GM21723 (cell line): ENCODE measurements around the gene RAE1.

ENCODE experiments used
- ATAC-seq: cut with Tn5 transposase; IDR thresholded peaks from one replicate; pipeline ENCODE4 v1.9.1; 2021; ENCODE audit warnings: mild to moderate bottlenecking, moderate library complexity; ENCODE audit not compliant: unreplicated experiment

The RAE1 gene

GRCh38 chr20:57385940-57386339, 34.9 kb downstream of the RAE1 start:
- ATAC-seq = no peak

- no peak for ATAC-seq
Measured at GRCh38 chr20:57386762-57387161, 35.7 kb downstream of the RAE1 start.

- no peak for ATAC-seq
Measured at GRCh38 chr20:57387463-57387862, 36.4 kb downstream of the RAE1 start.

DNA sequence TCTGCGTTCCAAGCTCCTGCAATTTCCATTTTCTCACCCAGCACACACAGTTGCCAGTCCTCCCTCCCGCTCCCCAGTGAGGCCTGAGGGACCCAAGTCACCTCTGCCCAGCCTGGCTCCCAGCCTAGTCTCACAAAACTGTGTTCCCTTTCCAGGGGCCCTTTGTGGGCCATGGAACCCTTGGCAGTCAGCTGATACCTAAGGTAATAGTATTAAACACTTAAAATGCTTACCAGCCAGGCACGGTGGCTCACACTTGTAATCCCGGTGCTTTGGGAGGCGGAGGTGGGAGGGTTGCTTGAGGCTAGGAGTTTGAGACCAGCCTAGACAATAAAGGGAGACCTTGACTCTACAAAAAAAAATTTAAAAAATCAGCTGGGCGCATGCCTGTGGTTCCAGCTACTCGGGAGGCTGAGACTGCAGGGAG, 36.9 kb downstream of the RAE1 start:
- no peak for ATAC-seq

DNA sequence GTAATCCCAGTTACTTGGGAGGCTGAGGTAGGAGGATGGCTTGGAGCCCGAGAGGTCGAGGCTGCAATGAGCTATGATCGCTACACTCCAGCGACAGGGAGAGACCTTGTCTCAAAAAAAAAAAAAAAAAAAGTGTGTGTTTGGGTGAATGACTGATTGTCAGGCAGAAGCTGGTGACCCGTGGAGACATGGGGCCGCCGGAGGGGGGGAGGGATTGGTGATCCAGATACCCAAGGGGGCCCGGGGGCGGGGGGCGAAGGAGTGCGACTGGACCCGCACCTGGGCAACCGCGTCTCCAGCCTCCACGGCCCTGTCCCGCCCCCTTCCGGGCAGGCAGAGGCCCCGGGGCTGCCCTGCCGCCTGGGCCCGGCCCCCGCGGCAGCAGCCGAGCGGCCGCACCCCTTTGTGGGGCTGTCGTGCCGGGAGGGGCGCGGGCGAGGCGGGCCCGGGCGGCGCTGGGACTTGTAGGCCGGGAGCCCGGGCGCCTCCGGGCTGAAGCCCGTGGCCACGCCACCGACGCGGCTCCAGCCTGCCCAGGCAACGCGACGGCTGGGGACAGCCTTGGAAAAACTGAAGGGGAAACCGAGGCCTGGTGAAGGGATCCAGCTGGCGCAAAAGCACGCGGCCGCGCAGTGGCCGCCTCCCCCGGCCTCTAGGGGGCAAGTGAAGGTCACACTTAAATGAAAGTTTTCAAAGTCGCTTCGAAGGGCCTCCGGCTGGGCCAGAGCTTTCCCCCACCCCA, 38.1 kb downstream of the RAE1 start:
- ATAC-seq = peak; percentile 32

GRCh38 chr20:57389695-57390603, 38.9 kb downstream of the RAE1 start:
- ATAC-seq = no peak

DNA sequence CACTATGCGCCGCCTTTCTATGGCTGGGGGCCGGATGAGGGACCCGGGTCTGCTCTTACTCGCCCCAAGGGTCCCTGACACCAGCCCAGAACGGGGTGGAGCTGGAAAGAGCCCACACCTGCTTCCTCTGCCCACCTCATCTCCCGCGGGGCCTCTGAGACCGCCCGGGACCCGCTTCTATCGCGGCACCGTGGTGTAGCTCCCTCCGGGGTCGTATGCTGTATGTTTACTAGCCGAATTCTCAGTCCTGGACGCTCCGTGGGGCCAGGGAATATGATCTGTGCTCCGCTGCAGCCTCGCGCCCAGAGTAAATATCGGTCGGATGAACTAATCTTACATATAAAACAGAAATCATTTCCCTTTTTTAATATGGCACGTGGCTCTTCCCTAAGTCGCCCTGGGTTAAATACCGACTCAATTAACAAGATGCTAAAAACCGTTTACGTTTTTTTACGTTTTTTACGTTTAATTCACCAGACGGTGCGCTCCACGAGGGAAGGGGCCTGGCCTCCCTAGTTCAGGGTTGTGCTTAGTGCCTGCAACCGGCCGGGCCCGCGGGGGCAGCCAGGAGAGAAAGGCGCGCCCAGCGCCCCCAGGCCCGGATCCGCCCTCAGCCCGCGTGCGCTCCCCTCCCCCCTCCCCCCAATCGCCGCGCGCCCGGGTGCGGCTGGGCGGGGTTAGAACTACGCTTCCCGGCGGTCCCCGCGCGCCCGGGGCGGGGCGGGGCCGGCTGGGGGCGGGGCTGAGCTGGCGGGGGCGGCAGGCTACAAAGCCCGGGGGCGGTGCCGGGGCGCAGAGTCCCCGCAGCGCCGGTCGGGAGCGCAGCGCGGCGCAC, 39.8 kb downstream of the RAE1 start, which contains the start of gene RBM38:
Gene RBM38 (plus strand): TSS at position 793 of the 835 bp plus-strand sequence. CDS start 186 bp downstream, outside the sequence.
- ATAC-seq = peak; percentile 52

DNA sequence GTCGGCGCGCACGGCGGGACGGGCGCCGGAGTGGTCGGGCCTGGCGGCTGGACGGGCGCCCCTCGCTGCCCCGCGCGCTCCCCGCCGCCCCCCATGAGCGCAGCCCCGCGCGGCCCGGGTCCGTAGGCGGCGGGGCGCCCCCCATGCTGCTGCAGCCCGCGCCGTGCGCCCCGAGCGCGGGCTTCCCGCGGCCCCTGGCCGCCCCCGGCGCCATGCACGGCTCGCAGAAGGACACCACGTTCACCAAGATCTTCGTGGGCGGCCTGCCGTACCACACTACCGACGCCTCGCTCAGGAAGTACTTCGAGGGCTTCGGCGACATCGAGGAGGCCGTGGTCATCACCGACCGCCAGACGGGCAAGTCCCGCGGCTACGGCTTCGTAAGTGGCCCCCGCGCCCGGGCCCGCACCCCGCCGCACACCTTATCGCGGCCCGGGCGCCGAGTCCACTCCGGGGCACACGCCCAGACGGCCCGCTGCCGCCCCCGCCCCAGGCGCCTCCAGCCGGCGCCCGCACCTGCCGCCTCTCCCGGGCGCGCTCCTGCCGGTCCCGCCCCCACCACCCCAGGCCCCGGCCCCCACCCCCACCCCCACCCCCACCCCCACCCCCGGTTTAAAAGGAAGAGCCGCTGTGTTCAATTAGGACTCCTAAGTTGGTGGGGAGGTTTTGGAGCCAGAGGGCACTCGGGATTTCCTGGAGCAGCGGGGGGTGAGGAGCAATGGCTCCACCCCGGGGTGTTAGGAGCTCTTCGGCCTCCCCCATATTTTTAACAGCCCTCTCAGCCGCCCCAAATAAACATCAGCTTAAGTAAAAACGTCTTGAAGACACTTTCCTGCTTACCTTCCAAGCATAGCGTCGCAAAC, 40.6 kb downstream of the RAE1 start:
- peak; percentile 6 for ATAC-seq

- ATAC-seq = no peak
Measured at GRCh38 chr20:57392512-57393271, 41.6 kb downstream of the RAE1 start.

GRCh38 chr20:57393321-57394120, 42.5 kb downstream of the RAE1 start:
- ATAC-seq = no peak

DNA sequence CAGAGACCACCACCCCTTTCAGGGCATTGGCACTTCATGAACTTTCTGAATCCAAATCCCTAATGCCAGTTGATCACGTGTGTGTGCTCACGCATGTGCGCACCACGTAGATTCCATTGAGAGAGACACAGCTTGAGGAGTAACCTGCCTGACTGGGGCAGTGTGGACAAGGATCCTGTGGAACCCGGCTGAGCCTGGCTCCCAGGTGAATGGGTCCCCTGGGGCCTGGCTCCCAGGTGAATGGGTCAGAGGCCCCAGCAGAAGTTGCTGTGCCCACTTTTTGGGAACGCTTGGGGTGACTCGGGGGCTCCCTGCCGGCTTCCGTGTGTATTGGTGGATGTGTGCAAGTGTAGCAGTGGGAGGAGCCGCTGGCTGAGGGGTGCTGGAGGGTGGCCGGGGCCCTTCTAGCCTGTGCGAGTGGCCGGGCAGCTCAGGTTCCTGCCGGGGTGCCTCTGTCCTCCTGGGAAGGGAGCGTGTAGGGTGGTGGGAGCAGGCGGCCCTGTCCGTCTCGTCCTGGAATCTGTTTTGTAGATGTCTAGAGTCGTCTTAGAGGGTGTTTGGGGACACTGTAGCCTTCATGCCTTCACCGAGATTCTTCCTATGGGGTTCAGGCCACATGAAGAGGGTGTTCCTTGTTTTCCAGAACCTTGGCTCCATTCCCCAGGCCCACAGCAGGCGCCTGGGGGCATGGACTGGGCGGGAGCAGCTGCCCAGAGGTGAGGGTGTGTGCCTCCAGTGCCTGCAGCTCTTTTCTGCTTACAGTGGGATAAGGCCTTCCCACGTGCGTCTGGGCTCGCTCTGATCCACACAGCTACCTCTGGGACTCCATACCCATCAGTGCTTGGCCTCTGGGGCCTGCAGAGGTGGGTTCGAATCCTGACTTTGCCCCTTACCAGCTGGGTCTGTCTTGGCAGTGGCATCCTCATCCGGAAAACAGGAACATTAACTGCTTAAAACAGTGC, 43.3 kb downstream of the RAE1 start:
- no peak for ATAC-seq

GRCh38 chr20:57395111-57395966, 44.3 kb downstream of the RAE1 start:
- no peak for ATAC-seq

DNA sequence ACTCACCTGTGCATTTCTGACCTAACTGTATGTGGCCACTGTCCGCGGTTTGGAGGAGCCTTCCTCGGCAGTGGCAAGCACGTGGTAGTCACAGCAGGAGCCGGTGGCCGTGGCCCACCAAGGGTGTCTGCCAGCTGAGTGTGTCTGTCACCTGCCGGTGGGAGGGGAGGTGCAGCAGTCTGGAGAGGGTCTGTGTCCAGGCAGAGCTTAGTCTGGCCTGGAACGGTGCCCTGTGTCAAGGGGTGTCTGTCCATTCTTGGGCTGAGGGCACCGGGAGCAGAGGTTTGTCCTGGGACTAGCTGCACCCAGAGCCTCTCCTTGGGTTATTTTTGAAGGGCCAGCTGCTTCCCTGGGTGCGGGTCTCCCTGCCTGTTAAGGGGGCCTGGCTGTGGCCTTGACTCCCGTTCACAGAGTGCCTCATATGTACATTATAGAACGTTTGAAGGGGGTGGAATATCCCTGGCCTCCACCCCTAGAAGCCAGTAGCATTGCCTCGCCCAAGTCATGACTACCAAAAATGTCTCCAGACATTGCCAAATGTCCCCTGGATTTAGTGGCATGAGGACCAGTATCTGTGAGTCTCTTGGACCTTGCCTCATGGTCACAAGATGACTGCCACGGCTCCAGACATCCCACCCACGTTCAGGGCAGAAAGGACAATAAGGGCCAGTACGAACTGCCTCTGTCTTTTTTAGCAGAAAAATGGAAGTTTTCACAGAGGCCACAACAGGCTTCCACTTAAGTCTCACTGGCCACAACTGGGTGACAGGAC, 45.3 kb downstream of the RAE1 start:
- no peak for ATAC-seq

DNA sequence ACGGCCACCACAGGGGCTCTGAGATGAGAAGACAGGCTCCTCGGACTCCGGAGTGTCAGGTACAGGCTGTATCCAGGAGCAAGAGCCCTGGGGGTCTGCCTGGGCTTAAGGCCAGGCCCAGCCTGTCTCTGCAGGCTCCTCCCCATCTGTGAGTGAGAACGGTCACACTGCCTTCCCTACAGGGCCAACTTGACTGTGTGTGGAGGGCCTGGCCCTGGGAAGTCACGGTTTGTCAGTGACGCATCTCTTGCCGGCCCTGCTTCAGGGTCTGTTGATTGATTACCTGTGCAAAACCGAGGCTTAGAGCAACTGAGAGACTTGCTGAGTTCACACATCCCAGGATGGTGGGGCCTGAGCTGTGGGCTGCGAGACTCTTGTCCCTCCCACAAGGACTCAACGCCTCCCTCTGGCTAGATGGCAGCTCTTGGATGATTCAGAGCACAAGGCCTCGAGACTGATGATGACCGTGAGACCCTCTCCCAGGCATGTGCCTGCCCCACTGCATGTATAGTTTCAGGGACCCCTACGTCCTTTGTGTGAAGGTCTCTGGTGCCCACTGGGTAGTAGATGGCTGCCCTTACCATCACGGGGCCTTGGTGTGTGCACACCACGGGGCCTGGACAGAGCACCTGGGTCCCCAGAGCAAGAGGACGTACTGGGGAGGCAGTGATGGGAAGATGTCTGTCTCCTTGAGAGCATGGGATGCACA, 46.1 kb downstream of the RAE1 start:
- ATAC-seq = no peak

DNA sequence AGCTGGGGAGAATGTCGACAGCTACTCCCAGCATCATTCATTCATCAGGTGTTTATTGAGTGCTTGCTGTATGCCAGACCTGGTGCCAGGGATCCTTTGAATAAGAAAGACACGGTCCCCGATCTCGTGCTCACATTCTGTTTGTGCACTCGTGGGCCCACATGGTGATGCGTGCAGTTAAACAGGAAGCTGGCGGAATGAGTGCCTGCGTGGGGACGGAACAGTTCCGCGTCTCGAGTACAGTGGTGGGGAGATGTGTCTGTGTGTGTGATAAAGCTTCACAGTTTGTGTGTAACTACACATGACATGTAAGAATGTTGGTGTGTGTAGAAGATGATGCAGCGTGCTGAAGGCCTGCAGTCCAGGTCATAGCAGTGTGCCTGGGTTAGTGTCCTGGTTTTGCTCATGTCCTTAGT, 46.6 kb downstream of the RAE1 start:
- no peak for ATAC-seq
